ENCODE results near the gene FAM76B.

- TF ChIP-seq CTCF (IDR thresholded peaks at IDR 0.05) (no peak), POLR2A (IDR thresholded peaks at IDR 0.05) (no peak)
Observed at GRCh38 chr11:95728094-95728493, 61.5 kb downstream of the FAM76B start.
